ENCODE data around the gene TMEM233. TPM values are rescaled to one million over a fixed set of nuclear protein-coding genes. Genes with fewer than 3 reads are reported as not detected.

The TMEM233 gene
- total RNA-seq, 1 experiment from 2014 or later, result 0.28 TPM

- no peak for DNase-seq (ENCODE audit: low spot score)
- ChIA-PET CTCF (interaction anchor here (3.9 kb wide), 1 partner anchor 11 kb away, joined by 33 read pairs; no protein-coding TSS in a partner anchor), POLR2A (interaction anchor here (0.6 kb wide), 1 partner anchor 17 kb away, joined by 3 read pairs; no protein-coding TSS in a partner anchor)
- Mint-ChIP-seq H3K4me1 (peaks cover 6% of the 10 kb centered on the region), H3K27me3 (ENCODE audit: low read depth) (peaks cover 7% of the 10 kb centered on the region), H3K9me3 (peaks cover 3% of the 10 kb centered on the region; the same call in 1 of the 2 replicates), H3K27ac (no peak overlapping the region), H3K36me3 (no peaks in the 10 kb centered on the region), H3K4me3 (no peak overlapping the region)
- TF ChIP-seq NR1H2 (CRISPR knock-in tag; IDR thresholded peaks at IDR 0.05) (no peak), PRRX2 (CRISPR knock-in tag; IDR thresholded peaks at IDR 0.05) (no peak), E2F5 (CRISPR knock-in tag; IDR thresholded peaks at IDR 0.05) (no peak), ELF4 (CRISPR knock-in tag; IDR thresholded peaks at IDR 0.05; ENCODE audit: low read depth) (no peak), E2F1 (CRISPR knock-in tag; IDR thresholded peaks at IDR 0.05) (no peak)
- no peak for ATAC-seq
Measured at GRCh38 chr12:119631930-119632678, 38.5 kb downstream of the TMEM233 start.

GRCh38 chr12:119634743-119635142 lies 41.2 kb downstream of the TMEM233 start:
- Mint-ChIP-seq H3K27me3 (ENCODE audit: low read depth) (peaks cover 7% of the 10 kb centered on the region), H3K36me3 (no peaks in the 10 kb centered on the region), H3K4me1 (peaks cover 6% of the 10 kb centered on the region), H3K9me3 (no peaks in the 10 kb centered on the region), H3K4me3 (no peak overlapping the region), H3K27ac (no peak overlapping the region)
- ChIA-PET POLR2A (no interaction called here), CTCF (interaction anchor here (1.5 to 3.9 kb wide), 2 partner anchors 8 to 90 kb away, joined by 3 to 33 read pairs; no protein-coding TSS in a partner anchor)
- ATAC-seq (no peak), DNase-seq (ENCODE audit: low spot score) (no peak)
- TF ChIP-seq SMAD3 (CRISPR knock-in tag; IDR thresholded peaks at IDR 0.05; ENCODE audit: borderline replicate concordance) (no peak), TEAD4 (CRISPR knock-in tag; IDR thresholded peaks at IDR 0.05) (no peak), NFATC4 (CRISPR knock-in tag; IDR thresholded peaks at IDR 0.05) (no peak), MXD4 (CRISPR knock-in tag; IDR thresholded peaks at IDR 0.05; ENCODE audit: borderline replicate concordance) (no peak), USF1 (CRISPR knock-in tag; IDR thresholded peaks at IDR 0.05) (no peak), ZNF671 (CRISPR knock-in tag; IDR thresholded peaks at IDR 0.05) (no peak), RELA (CRISPR knock-in tag; IDR thresholded peaks at IDR 0.05; ENCODE audit: borderline replicate concordance) (no peak), AR (CRISPR knock-in tag; IDR thresholded peaks at IDR 0.05) (no peak)

- ATAC-seq (peak; percentile 74), DNase-seq (ENCODE audit: low spot score) (peak; percentile 60)
- Mint-ChIP-seq H3K27me3 (ENCODE audit: low read depth) (peaks cover 7% of the 10 kb centered on the region; the same call in 1 of the 2 replicates), H3K9me3 (peaks cover 14% of the 10 kb centered on the region), H3K27ac (no peak overlapping the region), H3K4me1 (no peaks in the 10 kb centered on the region), H3K36me3 (no peaks in the 10 kb centered on the region), H3K4me3 (no peak overlapping the region)
- TF ChIP-seq RORB (CRISPR knock-in tag; IDR thresholded peaks at IDR 0.05), result no peak
- no peak for TF ChIP-seq ATF1 (CRISPR knock-in tag; IDR thresholded peaks at IDR 0.05)
- TF ChIP-seq SOX15 (CRISPR knock-in tag; IDR thresholded peaks at IDR 0.05), result no peak
- TF ChIP-seq ZNF416 (CRISPR knock-in tag; IDR thresholded peaks at IDR 0.05), result no peak
- no peak for TF ChIP-seq E2F1 (CRISPR knock-in tag; IDR thresholded peaks at IDR 0.05)
- peak; percentile 74 for TF ChIP-seq CTCF (IDR thresholded peaks at IDR 0.05)
- no peak for TF ChIP-seq ESRRA (CRISPR knock-in tag; IDR thresholded peaks at IDR 0.05; ENCODE audit: borderline replicate concordance)
- TF ChIP-seq MYBL2 (CRISPR knock-in tag; IDR thresholded peaks at IDR 0.05), result no peak
- POLR2A ChIA-PET, result no interaction called here
- CTCF ChIA-PET, result interaction anchor here (0.6 to 2.6 kb wide), 72 partner anchors 10 to 789 kb away, joined by 3 to 33 read pairs (median 4); partner anchors contain the start of genes CCDC60, HSPB8, PRKAB1 and TMEM233
Measured at GRCh38 chr12:119642986-119643385, 49.4 kb downstream of the TMEM233 start.
